HL-60 (cell line): ENCODE results near the gene TNPO1.
"Not testable (repeated sequence)": the region's sequence is repeated elsewhere in the genome, so short reads cannot be mapped to it uniquely, and the experiment has no call there.

Source experiments
- DNase-seq, 2 experiments: peaks; one replicate each; pipeline ENCODE4 v3.0.0-alpha.2; 2010 to 2020; ENCODE audit warnings: low read depth in 1 of 2, low spot score in 1 of 2
- H3K27ac ChIP-seq: fragments of 250-450 bp; sonication (Bioruptor Pico); replicated peaks from 2 replicates; pipeline ENCODE4 v1.5.1; 2020; ENCODE audit warnings: mild to moderate bottlenecking, moderate library complexity
- H3K27me3 ChIP-seq: fragments of 250-450 bp; sonication (Bioruptor Pico); 2 replicates; pipeline ENCODE4 v1.5.1; 2021; ENCODE audit warnings: mild to moderate bottlenecking, moderate library complexity; ENCODE audit not compliant: insufficient read depth, poor library complexity, severe bottlenecking
- H3K4me3 ChIP-seq: replicated peaks from 2 replicates; pipeline ENCODE4 v1.5.1; 2011; ENCODE audit warnings: mild to moderate bottlenecking, control low read depth, low read length; ENCODE audit not compliant: insufficient read depth
- GABPA ChIP-seq: IDR thresholded peaks from 2 replicates; pipeline ENCODE4 v1.6.1; 2012; ENCODE audit warnings: low read depth
- POLR2AphosphoS5 ChIP-seq: IDR thresholded peaks from 2 replicates; pipeline ENCODE4 v1.6.1; 2012; ENCODE audit warnings: low read depth
- SPI1 ChIP-seq: IDR thresholded peaks from 2 replicates; pipeline ENCODE4 v1.6.1; 2012; ENCODE audit warnings: low read depth, mild to moderate bottlenecking, borderline replicate concordance
- TF ChIP-seq, protein P1 (sequence below): IDR thresholded peaks from one replicate; pipeline ENCODE4 v1.5.1; 2011; ENCODE audit warnings: low read length, control low read depth, inconsistent platforms; ENCODE audit not compliant: insufficient read depth
- TF ChIP-seq, protein P2 (sequence below): IDR thresholded peaks from 2 replicates; pipeline ENCODE4 v1.6.1; 2012; ENCODE audit warnings: low read depth; ENCODE audit not compliant: insufficient replicate concordance

TNPO1 gene

DNA sequence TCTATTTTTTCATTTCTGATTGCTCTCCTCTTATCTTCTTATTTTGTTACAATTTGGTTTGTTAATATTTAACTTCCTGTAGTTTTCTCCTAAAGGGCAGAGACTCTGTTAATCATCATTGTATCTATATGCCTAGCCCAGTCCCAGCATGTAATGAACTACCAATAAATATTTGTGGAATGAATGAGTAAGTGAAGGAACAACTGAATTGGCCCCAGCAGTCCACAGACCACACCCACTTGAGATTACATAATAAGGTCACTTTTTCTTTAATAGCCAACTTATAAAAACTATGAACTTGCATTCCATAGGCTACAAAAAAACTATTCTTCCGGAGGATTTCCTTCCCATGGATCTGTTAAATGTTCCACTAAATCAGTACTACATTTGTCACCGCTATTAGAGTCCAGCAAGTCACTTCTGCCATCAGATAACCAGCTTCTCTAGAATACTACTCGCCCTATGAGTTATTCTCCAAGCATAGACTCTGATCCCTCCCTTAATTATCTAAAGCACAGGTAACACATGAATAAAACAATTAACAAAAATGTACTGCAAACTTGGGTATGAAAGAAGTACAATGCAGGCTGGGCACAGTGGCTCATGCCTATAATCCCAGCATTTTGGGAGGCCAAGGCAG is 27.5 kb upstream of the TNPO1 start:
- H3K27ac ChIP-seq = no peak overlapping the region
- no peaks in the 10 kb centered on the region for H3K27me3 ChIP-seq
- TF ChIP-seq, protein P1, sequence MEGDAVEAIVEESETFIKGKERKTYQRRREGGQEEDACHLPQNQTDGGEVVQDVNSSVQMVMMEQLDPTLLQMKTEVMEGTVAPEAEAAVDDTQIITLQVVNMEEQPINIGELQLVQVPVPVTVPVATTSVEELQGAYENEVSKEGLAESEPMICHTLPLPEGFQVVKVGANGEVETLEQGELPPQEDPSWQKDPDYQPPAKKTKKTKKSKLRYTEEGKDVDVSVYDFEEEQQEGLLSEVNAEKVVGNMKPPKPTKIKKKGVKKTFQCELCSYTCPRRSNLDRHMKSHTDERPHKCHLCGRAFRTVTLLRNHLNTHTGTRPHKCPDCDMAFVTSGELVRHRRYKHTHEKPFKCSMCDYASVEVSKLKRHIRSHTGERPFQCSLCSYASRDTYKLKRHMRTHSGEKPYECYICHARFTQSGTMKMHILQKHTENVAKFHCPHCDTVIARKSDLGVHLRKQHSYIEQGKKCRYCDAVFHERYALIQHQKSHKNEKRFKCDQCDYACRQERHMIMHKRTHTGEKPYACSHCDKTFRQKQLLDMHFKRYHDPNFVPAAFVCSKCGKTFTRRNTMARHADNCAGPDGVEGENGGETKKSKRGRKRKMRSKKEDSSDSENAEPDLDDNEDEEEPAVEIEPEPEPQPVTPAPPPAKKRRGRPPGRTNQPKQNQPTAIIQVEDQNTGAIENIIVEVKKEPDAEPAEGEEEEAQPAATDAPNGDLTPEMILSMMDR = no peak
- TF ChIP-seq, protein P2, sequence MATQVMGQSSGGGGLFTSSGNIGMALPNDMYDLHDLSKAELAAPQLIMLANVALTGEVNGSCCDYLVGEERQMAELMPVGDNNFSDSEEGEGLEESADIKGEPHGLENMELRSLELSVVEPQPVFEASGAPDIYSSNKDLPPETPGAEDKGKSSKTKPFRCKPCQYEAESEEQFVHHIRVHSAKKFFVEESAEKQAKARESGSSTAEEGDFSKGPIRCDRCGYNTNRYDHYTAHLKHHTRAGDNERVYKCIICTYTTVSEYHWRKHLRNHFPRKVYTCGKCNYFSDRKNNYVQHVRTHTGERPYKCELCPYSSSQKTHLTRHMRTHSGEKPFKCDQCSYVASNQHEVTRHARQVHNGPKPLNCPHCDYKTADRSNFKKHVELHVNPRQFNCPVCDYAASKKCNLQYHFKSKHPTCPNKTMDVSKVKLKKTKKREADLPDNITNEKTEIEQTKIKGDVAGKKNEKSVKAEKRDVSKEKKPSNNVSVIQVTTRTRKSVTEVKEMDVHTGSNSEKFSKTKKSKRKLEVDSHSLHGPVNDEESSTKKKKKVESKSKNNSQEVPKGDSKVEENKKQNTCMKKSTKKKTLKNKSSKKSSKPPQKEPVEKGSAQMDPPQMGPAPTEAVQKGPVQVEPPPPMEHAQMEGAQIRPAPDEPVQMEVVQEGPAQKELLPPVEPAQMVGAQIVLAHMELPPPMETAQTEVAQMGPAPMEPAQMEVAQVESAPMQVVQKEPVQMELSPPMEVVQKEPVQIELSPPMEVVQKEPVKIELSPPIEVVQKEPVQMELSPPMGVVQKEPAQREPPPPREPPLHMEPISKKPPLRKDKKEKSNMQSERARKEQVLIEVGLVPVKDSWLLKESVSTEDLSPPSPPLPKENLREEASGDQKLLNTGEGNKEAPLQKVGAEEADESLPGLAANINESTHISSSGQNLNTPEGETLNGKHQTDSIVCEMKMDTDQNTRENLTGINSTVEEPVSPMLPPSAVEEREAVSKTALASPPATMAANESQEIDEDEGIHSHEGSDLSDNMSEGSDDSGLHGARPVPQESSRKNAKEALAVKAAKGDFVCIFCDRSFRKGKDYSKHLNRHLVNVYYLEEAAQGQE = no peak
- TF ChIP-seq POLR2AphosphoS5 (no peak), GABPA (no peak), SPI1 (no peak)
- no peak for DNase-seq
- no peak overlapping the region for H3K4me3 ChIP-seq

DNA sequence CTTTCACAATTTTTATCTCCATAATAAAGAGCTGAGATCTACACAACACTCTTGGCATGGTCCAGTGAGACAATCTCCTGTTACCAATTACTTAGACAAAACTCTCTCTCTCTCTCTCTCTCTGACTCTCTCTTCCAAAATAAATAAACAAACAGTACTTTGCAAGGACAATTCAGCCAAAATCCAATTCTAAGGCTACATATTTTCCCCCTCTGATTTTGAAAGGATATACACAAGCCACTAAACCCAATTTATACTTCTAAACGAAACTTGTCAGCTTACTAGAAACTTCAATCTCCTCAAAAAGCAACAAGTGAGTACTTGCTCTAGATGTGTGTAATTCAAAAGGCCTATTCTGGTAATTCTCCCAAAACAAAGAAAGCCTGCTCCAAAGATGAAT is 26.3 kb upstream of the TNPO1 start:
- Histone ChIP-seq H3K4me3 (no peak overlapping the region), H3K27me3 (no peaks in the 10 kb centered on the region), H3K27ac (no peak overlapping the region)
- DNase-seq = no peak
- TF ChIP-seq SPI1 (no peak), GABPA (no peak), POLR2AphosphoS5 (no peak)
- TF ChIP-seq, protein P2 = no peak
- TF ChIP-seq, protein P1 = no peak

DNA sequence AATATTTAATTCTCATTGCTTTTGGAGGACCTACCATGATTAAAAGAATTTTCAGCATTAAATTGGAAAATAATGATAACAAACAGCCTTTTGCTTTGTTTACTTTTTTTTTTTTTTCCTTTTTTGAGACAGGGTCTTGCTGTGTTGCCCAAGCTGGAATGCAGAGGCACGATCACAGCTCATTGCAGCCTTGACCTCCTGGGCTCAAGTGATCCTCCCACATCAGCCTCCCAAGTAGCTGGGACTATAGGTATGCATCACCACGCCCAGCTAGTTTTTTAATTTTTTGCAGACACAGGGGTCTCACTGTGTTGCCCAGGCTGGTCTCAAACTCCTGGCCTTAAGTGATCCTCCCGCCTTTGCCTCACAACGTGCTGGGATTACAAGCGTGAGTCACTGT is 23.8 kb upstream of the TNPO1 start:
- H3K4me3 ChIP-seq, DNase-seq, H3K27ac ChIP-seq, H3K27me3 ChIP-seq: not testable (repeated sequence)

DNA sequence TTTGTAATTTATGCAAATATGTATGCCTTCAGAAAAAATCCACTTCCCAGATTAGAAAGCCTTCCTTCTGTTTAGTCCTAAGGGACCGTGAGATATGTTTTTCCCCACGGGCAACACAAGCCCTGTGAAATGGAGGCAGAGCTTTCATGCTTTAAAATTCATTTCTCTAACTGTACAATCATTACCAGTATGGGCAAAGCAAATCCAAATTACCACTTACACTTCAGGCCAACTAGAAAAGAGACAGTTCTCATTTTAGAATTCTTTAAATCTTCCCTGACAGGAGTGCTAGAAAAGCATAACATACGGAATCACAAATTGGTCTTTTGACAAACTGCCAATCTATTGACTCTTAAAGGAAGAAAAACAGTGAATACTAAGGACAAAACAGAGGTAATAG is 20.5 kb upstream of the TNPO1 start:
- Histone ChIP-seq H3K27me3 (no peaks in the 10 kb centered on the region), H3K27ac (no peak overlapping the region), H3K4me3 (no peak overlapping the region)
- DNase-seq = no peak
- TF ChIP-seq POLR2AphosphoS5 (no peak), GABPA (no peak), SPI1 (no peak)
- TF ChIP-seq, protein P1 = no peak
- TF ChIP-seq, protein P2 = no peak
